K562 (cell line): ENCODE data around the gene EPHA10. TPM values are rescaled to one million over a fixed set of nuclear protein-coding genes. Genes with fewer than 3 reads are reported as not detected.
A peak's percentile ranks its signal among the peaks of the same experiment; 100 is the strongest.

Experiments used
- ATAC-seq: fragments of 200-7000 bp; cut with Tn5 transposase; 3 replicates; pipeline ENCODE4 v1.9.1; 2020; ENCODE audit warnings: moderate library complexity
- BruUV-seq: library from RNA; stranded (reverse); fragments of 400-500 nt; replicated peaks from 2 replicates; lab custom pipeline; 2021; lab: Mats Ljungman, UMichigan
- CTCF ChIA-PET: fragments of 300-600 bp; formaldehyde crosslinking; extraction: SDS; loops from one replicate; lab custom pipeline; 2021; ENCODE audit warnings: low intra/inter-chr PET ratio; lab: Yijun Ruan, JAX
- POLR2A ChIA-PET: fragments of 300-600, 350-650 bp; sonication (Branson Sonifier 250); formaldehyde crosslinking; extraction: SDS; loops from one replicate; lab custom pipeline; 2021; ENCODE audit warnings: antibody characterized with exemption, inconsistent platforms; lab: Yijun Ruan, JAX
- DNase-seq, 4 experiments: peaks; one replicate each; pipeline versions ENCODE4 v3.0.0 to v3.0.0-alpha.2; 2011 to 2018; ENCODE audit warnings: low spot score in 3 of 4, mixed read lengths in 3 of 4; ENCODE audit errors: extremely low read depth in 1 of 4
- FAIRE-seq: peaks from 2 replicates; lab custom pipeline; 2011; peaks lifted over from hg19 to GRCh38; lab: Jason Lieb, UNC
- H2AFZ ChIP-seq: 2 replicates; pipeline ENCODE4 v1.6.0; 2011; ENCODE audit warnings: low read depth, low read length, control low read depth, inconsistent platforms
- H3K27ac ChIP-seq: fragments of 200-600 bp; 3 replicates; pipeline ENCODE4 v1.8.0; 2011; ENCODE audit warnings: low read depth, mild to moderate bottlenecking, control low read depth, inconsistent platforms, low read length, moderate library complexity, mixed read lengths; ENCODE audit errors: extremely low read depth
- H3K27me3 ChIP-seq, 2 experiments: fragments of 300-600 bp in 1 of 2; 2 replicates in 1 of 2; 3 replicates in 1 of 2; pipeline versions ENCODE4 v1.6.0 to v1.8.0; 2011; ENCODE audit warnings: inconsistent platforms in 2 of 2, low read length in 2 of 2, mild to moderate bottlenecking in 1 of 2, mixed read lengths in 1 of 2, moderate library complexity in 1 of 2; ENCODE audit not compliant: control insufficient read depth in 2 of 2, insufficient read depth in 2 of 2
- H3K36me3 ChIP-seq: fragments of 300-600 bp; 3 replicates; pipeline ENCODE4 v1.8.0; 2011; ENCODE audit warnings: mild to moderate bottlenecking, low read length, inconsistent platforms; ENCODE audit not compliant: control insufficient read depth, insufficient read depth
- H3K4me1 ChIP-seq, 2 experiments: fragments of 200-600 bp in 1 of 2; replicated peaks in 1 of 2; 2 replicates in 1 of 2; 3 replicates in 1 of 2; pipeline versions ENCODE4 v1.5.1 to v1.8.0; 2011; ENCODE audit warnings: inconsistent platforms in 2 of 2, low read length in 2 of 2, mild to moderate bottlenecking in 1 of 2, mixed read lengths in 1 of 2, moderate library complexity in 1 of 2; ENCODE audit not compliant: control insufficient read depth in 2 of 2, insufficient read depth in 2 of 2
- H3K4me2 ChIP-seq: 2 replicates; pipeline ENCODE4 v1.6.1; 2011; ENCODE audit warnings: low read length, control low read depth, inconsistent platforms, mixed read lengths; ENCODE audit not compliant: insufficient read depth
- H3K4me3 ChIP-seq: fragments of 200-600 bp; sonication (generic), shearing (Covaris generic); 2 replicates; pipeline ENCODE4 v1.5.1; 2016; ENCODE audit warnings: control low read depth, inconsistent platforms
- H3K79me2 ChIP-seq: fragments of 200-600 bp; 3 replicates; pipeline ENCODE4 v1.8.0; 2011; ENCODE audit warnings: low read length, inconsistent platforms; ENCODE audit not compliant: control insufficient read depth, insufficient read depth
- H3K9ac ChIP-seq, 2 experiments: 2 replicates each; pipeline versions ENCODE4 v1.6.0 to v1.6.1; 2011; ENCODE audit warnings: low read depth in 2 of 2, low read length in 2 of 2, control low read depth in 1 of 2, inconsistent platforms in 1 of 2, mild to moderate bottlenecking in 1 of 2, mixed read lengths in 1 of 2; ENCODE audit not compliant: insufficient read depth in 1 of 2
- H3K9me1 ChIP-seq: one replicate; pipeline ENCODE4 v1.6.0; 2011; ENCODE audit warnings: inconsistent platforms, mild to moderate bottlenecking, low read length, moderate library complexity; ENCODE audit not compliant: control insufficient read depth, insufficient read depth
- H3K9me3 ChIP-seq: replicated peaks from 2 replicates; pipeline ENCODE4 v1.5.1; 2011; ENCODE audit warnings: low read depth, low read length, inconsistent platforms; ENCODE audit not compliant: control insufficient read depth, insufficient read depth
- H4K20me1 ChIP-seq: replicated peaks from 2 replicates; pipeline ENCODE4 v1.6.1; 2011; ENCODE audit warnings: low read length, inconsistent platforms, mixed read lengths; ENCODE audit not compliant: control insufficient read depth, insufficient read depth
- ASH1L ChIP-seq: fragments of 450-650 bp; IDR thresholded peaks from 2 replicates; pipeline ENCODE4 v1.6.1; 2018; ENCODE audit warnings: borderline replicate concordance, mild to moderate bottlenecking, low read depth; ENCODE audit not compliant: partially characterized antibody
- GTF2E2 ChIP-seq: fragments of 200-800 bp; sonication (Bioruptor generic); IDR thresholded peaks from 2 replicates; pipeline ENCODE4 v1.6.1; 2016; ENCODE audit warnings: missing genetic modification characterization, missing compliant biosample characterization
- HIVEP1 ChIP-seq: fragments of 250-450 bp; sonication (Bioruptor Pico); IDR thresholded peaks from 2 replicates; pipeline ENCODE4 v1.4.0; 2020; ENCODE audit warnings: mild to moderate bottlenecking
- IRF9 ChIP-seq: fragments of 450-650 bp; IDR thresholded peaks from 2 replicates; pipeline ENCODE4 v1.6.1; 2016; ENCODE audit warnings: missing biosample characterization, missing genetic modification characterization
- KLF6 ChIP-seq: fragments of 250-450 bp; sonication (Bioruptor Pico); IDR thresholded peaks from 2 replicates; pipeline ENCODE4 v1.4.0; 2020; ENCODE audit warnings: mild to moderate bottlenecking, moderate library complexity, borderline replicate concordance
- MAFF ChIP-seq: IDR thresholded peaks from 2 replicates; pipeline ENCODE4 v1.6.1; 2012; ENCODE audit warnings: low read length, improper control_type of control experiment
- MEF2A ChIP-seq: IDR thresholded peaks from 2 replicates; pipeline ENCODE4 v1.6.1; 2011; ENCODE audit warnings: low read depth, mild to moderate bottlenecking, low read length, moderate library complexity; ENCODE audit not compliant: control insufficient read depth
- NFIC ChIP-seq: fragments of 450-650 bp; IDR thresholded peaks from 2 replicates; pipeline ENCODE4 v1.6.1; 2017; ENCODE audit warnings: mild to moderate bottlenecking, inconsistent platforms
- RBM17 ChIP-seq: fragments of 200-400 bp; formaldehyde crosslinking; IDR thresholded peaks from 2 replicates; pipeline ENCODE4 v1.6.1; 2017; ENCODE audit warnings: low read depth, mild to moderate bottlenecking, low read length, borderline replicate concordance
- SETDB1 ChIP-seq: IDR thresholded peaks from one replicate; pipeline ENCODE4 v1.6.1; 2012; ENCODE audit warnings: low read length, control low read depth, inconsistent platforms
- SREBF2 ChIP-seq: sonication (generic); formaldehyde crosslinking; IDR thresholded peaks from 2 replicates; pipeline ENCODE4 v1.4.0; 2020; ENCODE audit warnings: mild to moderate bottlenecking, missing genetic modification reagents
- ZNF282 ChIP-seq: sonication (generic); formaldehyde crosslinking; IDR thresholded peaks from 2 replicates; pipeline ENCODE4 v1.8.1; 2023; ENCODE audit warnings: missing genetic modification reagents
- WGBS: fragments of 100-300 bp; shearing (Covaris generic); methylation state at CpG from one replicate; pipeline ENCODE4 v1.1.6; 2016; ENCODE audit warnings: low coverage, mixed read lengths; ENCODE audit not compliant: insufficient coverage; ENCODE audit errors: missing lambda C conversion rate; 5-methylcytosine and 5-hydroxymethylcytosine counted together
- in situ Hi-C: fragments of 300-500 bp; cut with MboI; formaldehyde crosslinking; loops from 4 replicates; pipeline ENCODE4 v1.15.0; 2018; ENCODE audit warnings: inconsistent platforms, mixed read lengths
- intact Hi-C: fragments of 100-400 bp; cut with micrococcal nuclease; formaldehyde crosslinking; loops from 2 replicates; pipeline ENCODE4 v1.14.2; 2022
- polyA plus RNA-seq, 8 experiments: library from polyadenylated mRNA; depleted of rRNA in 4 of 8; stranded (reverse) in 5 of 8; unstranded in 3 of 8; fragments of >200 nt; fragmentation: Nextera tagmentation in 2 of 8; fragmentation: Illumina TruSeq in 1 of 8; extraction: Ambion mirVana in 2 of 8; extraction: Trizol in 1 of 8; gene quantifications; 2 replicates each; pipeline versions ENCODE4 v1.2.1 to v1.2.3, GENCODE V29; 2011 to 2014; ENCODE audit warnings: inconsistent platforms in 1 of 8, missing spikeins in 1 of 8
- total RNA-seq, 7 experiments: library from RNA; depleted of rRNA in 6 of 7; stranded (reverse); fragments of >200 nt in 6 of 7; fragmentation: Illumina TruSeq in 2 of 7; extraction: Trizol in 2 of 7; gene quantifications; 2 replicates each; pipeline versions ENCODE4 v1.2.1 to v1.2.3, GENCODE V29; 2011 to 2021; ENCODE audit warnings: low replicate concordance in 1 of 7
- TF ChIP-seq, protein P1 (sequence below): sonication (generic); formaldehyde crosslinking; IDR thresholded peaks from 2 replicates; pipeline ENCODE4 v1.8.1; 2023; ENCODE audit warnings: mild to moderate bottlenecking, missing genetic modification reagents, moderate library complexity
- TF ChIP-seq, protein P2 (sequence below), 2 experiments: fragments of 450-650 bp in 1 of 2; sonication (generic) in 1 of 2; formaldehyde crosslinking in 1 of 2; IDR thresholded peaks in 1 of 2; conservative IDR thresholded peaks in 1 of 2; 2 replicates each; pipeline versions ENCODE4 v1.6.1 to v1.8.1; 2016 to 2023; ENCODE audit warnings: mild to moderate bottlenecking in 2 of 2, moderate library complexity in 2 of 2, inconsistent platforms in 1 of 2, missing genetic modification reagents in 1 of 2
- TF ChIP-seq, protein P3 (sequence below), 2 experiments: fragments of 450-650 bp in 1 of 2; IDR thresholded peaks; 2 replicates each; pipeline ENCODE4 v1.6.1; 2011 to 2017; ENCODE audit warnings: low read depth in 2 of 2, antibody characterized with exemption in 1 of 2, borderline replicate concordance in 1 of 2, low read length in 1 of 2, mild to moderate bottlenecking in 1 of 2, mixed read lengths in 1 of 2; ENCODE audit not compliant: control insufficient read depth in 1 of 2

Gene EPHA10
- total and polyA plus RNA-seq, 9 of the 15 experiments (the other 6 are each of a cell fraction or from before 2014, with no cell fraction given) = 0.03 TPM; not detected in 8

DNA sequence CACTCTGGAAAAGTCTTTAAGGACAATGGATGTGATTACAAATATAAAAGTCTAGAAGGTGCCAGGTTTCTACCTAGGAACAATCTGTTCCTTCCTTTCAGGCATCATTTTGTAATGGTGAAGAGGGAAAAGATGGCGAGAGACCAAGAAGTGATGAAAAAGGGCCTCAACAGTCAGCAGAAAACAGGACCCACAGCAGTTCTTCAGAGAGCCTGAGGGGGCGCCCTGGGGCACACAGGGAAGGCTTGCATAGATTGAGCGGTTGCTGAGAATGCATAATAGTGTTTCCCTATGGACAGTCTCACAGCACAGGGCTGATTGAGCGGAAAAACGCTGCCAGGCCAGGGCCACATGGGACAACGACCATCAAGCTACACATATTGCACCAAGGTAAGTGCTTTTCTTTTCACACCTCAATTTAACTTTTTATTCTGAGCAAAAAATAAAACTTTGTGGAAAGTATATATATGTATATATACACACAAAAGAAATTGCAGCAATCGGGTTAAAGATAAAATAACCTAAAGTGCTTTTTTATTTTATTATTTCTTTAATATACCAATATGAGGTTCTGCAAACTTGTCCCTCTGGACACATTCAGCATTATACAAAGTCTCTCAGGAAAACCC lies 46.2 kb upstream of the EPHA10 start:
- Histone ChIP-seq H4K20me1 (peaks cover 12% of the 10 kb centered on the region), H3K9ac (no peak overlapping the region), H3K79me2 (peaks cover 39% of the 10 kb centered on the region), H3K9me1 (peaks cover 3% of the 10 kb centered on the region), H3K4me1 (peaks cover 18 to 24% of the 10 kb centered on the region in 2 experiments; a peak in 4 of 5 replicates), H3K4me2 (no peak overlapping the region), H3K27me3 (no peaks in the 10 kb centered on the region), H3K36me3 (peaks cover 57% of the 10 kb centered on the region), H3K27ac (no peak overlapping the region), H3K9me3 (no peaks in the 10 kb centered on the region), H2AFZ (no peak overlapping the region), H3K4me3 (no peak overlapping the region)
- ATAC-seq = peak; percentile 73
- in situ Hi-C loops (no loop called here), intact Hi-C loops (loop anchor here (2.0 to 10.0 kb wide), 2 partner anchors 48 to 164 kb away; partner anchors contain the start of gene MTF1)
- BruUV-seq = no TSS peak
- WGBS = 12% methylated on average over 7 of the region's 7 CpGs
- peak; percentile 63 to 90 (median 74) for DNase-seq
- FAIRE-seq = peak; percentile 89
- POLR2A ChIA-PET = no interaction called here
- CTCF ChIA-PET = interaction anchor here (0.6 kb wide), 1 partner anchor 49 kb away, joined by 3 read pairs; no protein-coding TSS in a partner anchor
- TF ChIP-seq ASH1L = no peak
- TF ChIP-seq NFIC = peak; percentile 32; the same call in 1 of the 2 replicates
- TF ChIP-seq, protein P1, sequence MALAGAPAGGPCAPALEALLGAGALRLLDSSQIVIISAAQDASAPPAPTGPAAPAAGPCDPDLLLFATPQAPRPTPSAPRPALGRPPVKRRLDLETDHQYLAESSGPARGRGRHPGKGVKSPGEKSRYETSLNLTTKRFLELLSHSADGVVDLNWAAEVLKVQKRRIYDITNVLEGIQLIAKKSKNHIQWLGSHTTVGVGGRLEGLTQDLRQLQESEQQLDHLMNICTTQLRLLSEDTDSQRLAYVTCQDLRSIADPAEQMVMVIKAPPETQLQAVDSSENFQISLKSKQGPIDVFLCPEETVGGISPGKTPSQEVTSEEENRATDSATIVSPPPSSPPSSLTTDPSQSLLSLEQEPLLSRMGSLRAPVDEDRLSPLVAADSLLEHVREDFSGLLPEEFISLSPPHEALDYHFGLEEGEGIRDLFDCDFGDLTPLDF (CRISPR knock-in tag) = 0 out of 2 replicates have a peak, but pooled peaks have one; percentile 45
- TF ChIP-seq GTF2E2 (tag) = no peak
- no peak for TF ChIP-seq MEF2A
- no peak for TF ChIP-seq SREBF2 (CRISPR knock-in tag)
- no peak for TF ChIP-seq RBM17
- TF ChIP-seq KLF6 (CRISPR knock-in tag) = no peak
- no peak for TF ChIP-seq HIVEP1
- peak; percentile 82 for TF ChIP-seq MAFF
- TF ChIP-seq SETDB1 = no peak
- TF ChIP-seq IRF9 (tag) = no peak
- no peak for TF ChIP-seq ZNF282 (CRISPR knock-in tag)
- TF ChIP-seq, protein P2, sequence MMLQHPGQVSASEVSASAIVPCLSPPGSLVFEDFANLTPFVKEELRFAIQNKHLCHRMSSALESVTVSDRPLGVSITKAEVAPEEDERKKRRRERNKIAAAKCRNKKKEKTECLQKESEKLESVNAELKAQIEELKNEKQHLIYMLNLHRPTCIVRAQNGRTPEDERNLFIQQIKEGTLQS (IDR thresholded peaks at IDR 0.05) = no peak
- TF ChIP-seq, protein P2 (CRISPR knock-in tag; conservative IDR thresholded peaks at IDR 0.05) = peak; percentile 51; the same call in 1 of the 2 replicates
- TF ChIP-seq, protein P3, sequence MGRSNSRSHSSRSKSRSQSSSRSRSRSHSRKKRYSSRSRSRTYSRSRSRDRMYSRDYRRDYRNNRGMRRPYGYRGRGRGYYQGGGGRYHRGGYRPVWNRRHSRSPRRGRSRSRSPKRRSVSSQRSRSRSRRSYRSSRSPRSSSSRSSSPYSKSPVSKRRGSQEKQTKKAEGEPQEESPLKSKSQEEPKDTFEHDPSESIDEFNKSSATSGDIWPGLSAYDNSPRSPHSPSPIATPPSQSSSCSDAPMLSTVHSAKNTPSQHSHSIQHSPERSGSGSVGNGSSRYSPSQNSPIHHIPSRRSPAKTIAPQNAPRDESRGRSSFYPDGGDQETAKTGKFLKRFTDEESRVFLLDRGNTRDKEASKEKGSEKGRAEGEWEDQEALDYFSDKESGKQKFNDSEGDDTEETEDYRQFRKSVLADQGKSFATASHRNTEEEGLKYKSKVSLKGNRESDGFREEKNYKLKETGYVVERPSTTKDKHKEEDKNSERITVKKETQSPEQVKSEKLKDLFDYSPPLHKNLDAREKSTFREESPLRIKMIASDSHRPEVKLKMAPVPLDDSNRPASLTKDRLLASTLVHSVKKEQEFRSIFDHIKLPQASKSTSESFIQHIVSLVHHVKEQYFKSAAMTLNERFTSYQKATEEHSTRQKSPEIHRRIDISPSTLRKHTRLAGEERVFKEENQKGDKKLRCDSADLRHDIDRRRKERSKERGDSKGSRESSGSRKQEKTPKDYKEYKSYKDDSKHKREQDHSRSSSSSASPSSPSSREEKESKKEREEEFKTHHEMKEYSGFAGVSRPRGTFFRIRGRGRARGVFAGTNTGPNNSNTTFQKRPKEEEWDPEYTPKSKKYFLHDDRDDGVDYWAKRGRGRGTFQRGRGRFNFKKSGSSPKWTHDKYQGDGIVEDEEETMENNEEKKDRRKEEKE (IDR thresholded peaks at IDR 0.05; ENCODE audit: borderline replicate concordance in 1 of 2, control insufficient read depth in 1 of 2, low read depth in 2 of 2, low read length in 1 of 2) = no peak
